ENCODE measurements around the gene SGCA. TPM values are rescaled to one million over a fixed set of nuclear protein-coding genes. Genes with fewer than 3 reads are reported as not detected.

SGCA gene
- total RNA-seq, 2 experiments from 2014 or later = 0.57 to 1.1 TPM

DNA sequence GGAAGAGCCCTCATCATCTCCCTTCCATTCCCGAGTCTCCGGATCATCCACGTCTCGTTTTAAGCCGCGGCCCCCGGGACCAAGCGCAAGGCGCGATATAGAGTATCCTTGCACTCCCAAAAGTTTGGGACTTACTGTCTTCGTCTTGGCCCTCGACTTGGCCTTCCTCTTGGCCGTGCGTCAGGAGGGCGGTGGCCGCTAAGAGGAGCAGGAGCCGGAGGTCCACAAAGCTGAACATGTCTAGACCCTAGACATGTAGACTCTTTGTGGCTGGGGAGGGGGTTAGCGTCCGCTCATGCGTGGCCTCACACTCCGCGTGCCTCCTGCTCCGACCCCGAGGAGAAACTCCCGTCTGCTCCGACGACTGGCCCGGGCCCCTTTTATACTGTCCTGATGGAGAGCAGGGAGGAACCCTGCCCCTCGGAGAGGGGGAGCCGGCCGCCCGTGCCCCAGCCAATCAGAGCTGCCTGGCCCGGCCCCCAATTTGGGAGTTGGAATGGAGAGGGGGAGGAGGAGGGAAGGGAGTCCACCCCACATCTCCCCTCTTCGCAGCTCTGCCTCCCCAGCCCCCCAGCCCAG lies 35.6 kb downstream of the SGCA start, which contains the start of gene COL1A1:
Gene COL1A1 (minus strand): TSS at position 356 of the 579 bp plus-strand sequence. CDS start 118 bp downstream, at position 238.
- Histone ChIP-seq H3K4me1 (ENCODE audit: insufficient read depth, low read length, poor library complexity, severe bottlenecking) (peaks cover 8% of the 10 kb centered on the region), H3K9me2 (ENCODE audit: insufficient read depth, low read length) (no peaks in the 10 kb centered on the region), H4K20me1 (ENCODE audit: insufficient read depth, low read length) (no peaks in the 10 kb centered on the region; the same call in 1 of the 2 replicates), H3K27ac (ENCODE audit: low read depth, low read length, poor library complexity, severe bottlenecking) (no peak within 1 kb of the TSS), H3K36me3 (ENCODE audit: insufficient read depth, low read length) (no peaks in the 10 kb centered on the region), H3K9me3 (ENCODE audit: low read length) (no peaks in the 10 kb centered on the region), H2AFZ (ENCODE audit: low read length) (peak within 1 kb of the TSS; percentile 40; the same call in 1 of the 2 replicates), H3K4me2 (ENCODE audit: low read length) (peak within 1 kb of the TSS; percentile 75), H3K4me3 (ENCODE audit: low read depth, low read length, poor library complexity, severe bottlenecking) (peak within 1 kb of the TSS; percentile 55), H3K79me2 (ENCODE audit: insufficient read depth, low read depth, low read length) (no peaks in the 10 kb centered on the region)
- POLR2A ChIA-PET = no interaction called here
- DNase-seq (ENCODE audit: low spot score) = no peak
- CTCF ChIA-PET (ENCODE audit: unreplicated experiment) = interaction anchor here (0.8 kb wide), 1 partner anchor 32 kb away, joined by 4 read pairs; no protein-coding TSS in a partner anchor
- intact Hi-C loops (cut with micrococcal nuclease; ENCODE audit: unreplicated experiment) = no loop called here
- no TSS peak for BruUV-seq (replicated peaks)
- TF ChIP-seq, protein P1, sequence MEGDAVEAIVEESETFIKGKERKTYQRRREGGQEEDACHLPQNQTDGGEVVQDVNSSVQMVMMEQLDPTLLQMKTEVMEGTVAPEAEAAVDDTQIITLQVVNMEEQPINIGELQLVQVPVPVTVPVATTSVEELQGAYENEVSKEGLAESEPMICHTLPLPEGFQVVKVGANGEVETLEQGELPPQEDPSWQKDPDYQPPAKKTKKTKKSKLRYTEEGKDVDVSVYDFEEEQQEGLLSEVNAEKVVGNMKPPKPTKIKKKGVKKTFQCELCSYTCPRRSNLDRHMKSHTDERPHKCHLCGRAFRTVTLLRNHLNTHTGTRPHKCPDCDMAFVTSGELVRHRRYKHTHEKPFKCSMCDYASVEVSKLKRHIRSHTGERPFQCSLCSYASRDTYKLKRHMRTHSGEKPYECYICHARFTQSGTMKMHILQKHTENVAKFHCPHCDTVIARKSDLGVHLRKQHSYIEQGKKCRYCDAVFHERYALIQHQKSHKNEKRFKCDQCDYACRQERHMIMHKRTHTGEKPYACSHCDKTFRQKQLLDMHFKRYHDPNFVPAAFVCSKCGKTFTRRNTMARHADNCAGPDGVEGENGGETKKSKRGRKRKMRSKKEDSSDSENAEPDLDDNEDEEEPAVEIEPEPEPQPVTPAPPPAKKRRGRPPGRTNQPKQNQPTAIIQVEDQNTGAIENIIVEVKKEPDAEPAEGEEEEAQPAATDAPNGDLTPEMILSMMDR (conservative IDR thresholded peaks at IDR 0.05; ENCODE audit: low read length) = no peak
- TF ChIP-seq EZH2phosphoT487 (IDR thresholded peaks at IDR 0.05; ENCODE audit: borderline replicate concordance, low read depth, low read length) = no peak

DNA sequence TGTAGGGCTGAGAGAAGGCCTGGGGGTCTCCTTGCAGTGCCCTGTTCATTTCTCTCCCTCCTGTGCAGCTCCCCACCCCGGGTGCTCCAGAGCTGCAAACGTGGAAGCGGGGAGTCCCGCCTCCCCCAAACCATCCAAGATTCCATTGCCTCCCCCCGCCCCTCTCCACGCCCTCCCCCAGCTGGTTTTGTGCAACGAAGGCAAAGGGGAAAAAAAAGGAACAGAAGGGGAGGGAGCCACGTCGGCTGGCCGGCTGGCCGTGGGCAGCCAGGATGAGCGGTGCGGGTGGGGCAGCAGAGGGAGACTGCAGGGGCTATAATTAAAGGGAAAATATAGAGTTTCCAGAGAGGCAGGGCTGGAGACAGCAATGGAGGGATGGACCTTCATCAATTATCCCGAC lies 37.3 kb downstream of the SGCA start:
- Histone ChIP-seq H3K9me2 (ENCODE audit: insufficient read depth, low read length) (no peaks in the 10 kb centered on the region), H4K20me1 (ENCODE audit: insufficient read depth, low read length) (no peaks in the 10 kb centered on the region), H3K4me1 (ENCODE audit: insufficient read depth, low read length, poor library complexity, severe bottlenecking) (peaks cover 8% of the 10 kb centered on the region), H3K4me3 (ENCODE audit: low read depth, low read length, poor library complexity, severe bottlenecking) (no peak overlapping the region), H2AFZ (ENCODE audit: low read length) (no peak overlapping the region), H3K27ac (ENCODE audit: low read depth, low read length, poor library complexity, severe bottlenecking) (no peak overlapping the region), H3K79me2 (ENCODE audit: insufficient read depth, low read depth, low read length) (no peaks in the 10 kb centered on the region), H3K4me2 (ENCODE audit: low read length) (no peak overlapping the region), H3K9me3 (ENCODE audit: low read length) (no peaks in the 10 kb centered on the region), H3K36me3 (ENCODE audit: insufficient read depth, low read length) (no peaks in the 10 kb centered on the region)
- intact Hi-C loops (cut with micrococcal nuclease; ENCODE audit: unreplicated experiment) = no loop called here
- ChIA-PET POLR2A (no interaction called here), CTCF (ENCODE audit: unreplicated experiment) (interaction anchor here (0.7 kb wide), 1 partner anchor 70 kb away, joined by 5 read pairs; no protein-coding TSS in a partner anchor)
- DNase-seq (ENCODE audit: low spot score) = no peak
- BruUV-seq (replicated peaks) = no TSS peak
- no peak for TF ChIP-seq EZH2phosphoT487 (IDR thresholded peaks at IDR 0.05; ENCODE audit: borderline replicate concordance, low read depth, low read length)

DNA sequence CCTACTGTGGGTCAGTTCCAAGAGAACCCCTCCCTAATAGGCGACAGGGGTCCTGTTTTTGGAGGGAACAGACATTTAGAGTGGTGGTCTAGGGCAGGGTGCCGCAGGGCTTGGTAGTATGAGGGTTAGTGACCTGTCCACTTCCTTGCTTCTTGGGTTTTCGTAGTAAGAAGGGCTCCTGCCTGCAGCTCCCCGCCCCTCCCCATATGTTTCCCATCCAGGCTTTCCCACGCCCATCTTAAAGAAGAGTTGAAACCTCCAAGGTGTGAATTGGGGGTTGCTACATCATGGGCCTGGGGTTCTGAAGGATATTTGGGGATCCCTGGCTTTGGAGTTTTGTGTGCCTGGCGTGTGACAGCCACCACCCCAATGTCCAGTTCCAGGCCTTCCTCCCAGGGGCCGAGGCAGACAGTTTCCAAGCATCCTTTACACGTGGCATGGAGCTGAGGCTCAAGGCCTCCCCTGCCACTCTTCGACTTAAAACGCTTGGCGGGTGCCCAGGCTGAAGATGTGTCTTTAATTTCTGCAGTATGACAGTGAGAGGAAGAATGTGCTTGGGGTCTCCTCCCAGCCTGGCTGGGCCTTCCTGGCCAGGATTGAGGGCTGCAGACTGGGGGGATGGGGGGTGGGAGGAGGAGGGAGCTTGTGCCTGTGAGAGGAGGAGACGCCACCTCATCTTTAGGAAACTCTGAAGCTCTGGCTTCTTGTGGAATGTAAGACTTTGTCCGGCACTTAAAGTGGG lies 38.0 kb downstream of the SGCA start:
- ChIA-PET CTCF (ENCODE audit: unreplicated experiment) (interaction anchor here (0.7 kb wide), 1 partner anchor 70 kb away, joined by 5 read pairs; no protein-coding TSS in a partner anchor), POLR2A (no interaction called here)
- BruUV-seq (replicated peaks) = no TSS peak

More for the DNA sequence above, 38.0 kb downstream of the SGCA start:
- H3K4me2 ChIP-seq (ENCODE audit: low read length) = no peak overlapping the region
- TF ChIP-seq, protein P1 (conservative IDR thresholded peaks at IDR 0.05; ENCODE audit: low read length) = no peak
- TF ChIP-seq EZH2phosphoT487 (IDR thresholded peaks at IDR 0.05; ENCODE audit: borderline replicate concordance, low read depth, low read length) = no peak
- no peaks in the 10 kb centered on the region for H3K9me2 ChIP-seq (ENCODE audit: insufficient read depth, low read length)
- no peak overlapping the region for H2AFZ ChIP-seq (ENCODE audit: low read length)
- H3K4me1 ChIP-seq (ENCODE audit: insufficient read depth, low read length, poor library complexity, severe bottlenecking) = peaks cover 8% of the 10 kb centered on the region
- H3K9me3 ChIP-seq (ENCODE audit: low read length) = no peaks in the 10 kb centered on the region
- H3K36me3 ChIP-seq (ENCODE audit: insufficient read depth, low read length) = no peaks in the 10 kb centered on the region
- H4K20me1 ChIP-seq (ENCODE audit: insufficient read depth, low read length) = no peaks in the 10 kb centered on the region
- intact Hi-C loops (cut with micrococcal nuclease; ENCODE audit: unreplicated experiment) = no loop called here
- no peak overlapping the region for H3K4me3 ChIP-seq (ENCODE audit: low read depth, low read length, poor library complexity, severe bottlenecking)
- no peak overlapping the region for H3K27ac ChIP-seq (ENCODE audit: low read depth, low read length, poor library complexity, severe bottlenecking)
- no peak for DNase-seq (ENCODE audit: low spot score)
- no peaks in the 10 kb centered on the region for H3K79me2 ChIP-seq (ENCODE audit: insufficient read depth, low read depth, low read length)
